ENCODE data around the gene LUM. TPM values are rescaled to one million over a fixed set of nuclear protein-coding genes. Genes with fewer than 3 reads are reported as not detected.

The LUM gene
- total RNA-seq, 1 experiment from 2014 or later: not detected

- no peak overlapping the region for H3K4me3 Mint-ChIP-seq (ENCODE audit: unreplicated experiment)
- no TSS peak for BruUV-seq (replicated peaks)
- no peak for DNase-seq (ENCODE audit: unreplicated experiment)
- ChIA-PET CTCF (interaction anchor here (0.6 kb wide), 1 partner anchor 1935 kb away, joined by 3 read pairs; no protein-coding TSS in a partner anchor), POLR2A (no interaction called here)
- TF ChIP-seq, protein P1, sequence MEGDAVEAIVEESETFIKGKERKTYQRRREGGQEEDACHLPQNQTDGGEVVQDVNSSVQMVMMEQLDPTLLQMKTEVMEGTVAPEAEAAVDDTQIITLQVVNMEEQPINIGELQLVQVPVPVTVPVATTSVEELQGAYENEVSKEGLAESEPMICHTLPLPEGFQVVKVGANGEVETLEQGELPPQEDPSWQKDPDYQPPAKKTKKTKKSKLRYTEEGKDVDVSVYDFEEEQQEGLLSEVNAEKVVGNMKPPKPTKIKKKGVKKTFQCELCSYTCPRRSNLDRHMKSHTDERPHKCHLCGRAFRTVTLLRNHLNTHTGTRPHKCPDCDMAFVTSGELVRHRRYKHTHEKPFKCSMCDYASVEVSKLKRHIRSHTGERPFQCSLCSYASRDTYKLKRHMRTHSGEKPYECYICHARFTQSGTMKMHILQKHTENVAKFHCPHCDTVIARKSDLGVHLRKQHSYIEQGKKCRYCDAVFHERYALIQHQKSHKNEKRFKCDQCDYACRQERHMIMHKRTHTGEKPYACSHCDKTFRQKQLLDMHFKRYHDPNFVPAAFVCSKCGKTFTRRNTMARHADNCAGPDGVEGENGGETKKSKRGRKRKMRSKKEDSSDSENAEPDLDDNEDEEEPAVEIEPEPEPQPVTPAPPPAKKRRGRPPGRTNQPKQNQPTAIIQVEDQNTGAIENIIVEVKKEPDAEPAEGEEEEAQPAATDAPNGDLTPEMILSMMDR (IDR thresholded peaks at IDR 0.05; ENCODE audit: unreplicated experiment): no peak
- peaks cover 28% of the 10 kb centered on the region for H3K27me3 Mint-ChIP-seq (ENCODE audit: insufficient read depth, unreplicated experiment)
- no peaks in the 10 kb centered on the region for H3K36me3 Mint-ChIP-seq (ENCODE audit: insufficient read depth, unreplicated experiment)
- peaks cover 5% of the 10 kb centered on the region for H3K4me1 Mint-ChIP-seq (ENCODE audit: insufficient read depth, unreplicated experiment)
- no peaks in the 10 kb centered on the region for H3K9me3 Mint-ChIP-seq (ENCODE audit: unreplicated experiment)
- H3K27ac Mint-ChIP-seq (ENCODE audit: low read depth, unreplicated experiment): no peak overlapping the region
- intact Hi-C loops (cut with micrococcal nuclease): no loop called here
Observed at GRCh38 chr12:91123236-91123916, 12.1 kb upstream of the LUM start.

- TF ChIP-seq, protein P1 (IDR thresholded peaks at IDR 0.05; ENCODE audit: unreplicated experiment): no peak
- intact Hi-C loops (cut with micrococcal nuclease): no loop called here
- DNase-seq (ENCODE audit: unreplicated experiment): no peak
- no peaks in the 10 kb centered on the region for H3K9me3 Mint-ChIP-seq (ENCODE audit: unreplicated experiment)
- H3K27ac Mint-ChIP-seq (ENCODE audit: low read depth, unreplicated experiment): no peak overlapping the region
- CTCF ChIA-PET: no interaction called here
- H3K4me1 Mint-ChIP-seq (ENCODE audit: insufficient read depth, unreplicated experiment): no peaks in the 10 kb centered on the region
- H3K36me3 Mint-ChIP-seq (ENCODE audit: insufficient read depth, unreplicated experiment): no peaks in the 10 kb centered on the region
- peaks cover 24% of the 10 kb centered on the region for H3K27me3 Mint-ChIP-seq (ENCODE audit: insufficient read depth, unreplicated experiment)
- no peak overlapping the region for H3K4me3 Mint-ChIP-seq (ENCODE audit: unreplicated experiment)
- POLR2A ChIA-PET: no interaction called here
- no TSS peak for BruUV-seq (replicated peaks)
Observed at GRCh38 chr12:91120781-91121180, 9.5 kb upstream of the LUM start.

- BruUV-seq (replicated peaks): no TSS peak
- intact Hi-C loops (cut with micrococcal nuclease): no loop called here
- TF ChIP-seq, protein P1 (IDR thresholded peaks at IDR 0.05; ENCODE audit: unreplicated experiment): no peak
- Mint-ChIP-seq H3K36me3 (ENCODE audit: insufficient read depth, unreplicated experiment) (no peaks in the 10 kb centered on the region), H3K4me3 (ENCODE audit: unreplicated experiment) (no peak overlapping the region), H3K9me3 (ENCODE audit: unreplicated experiment) (no peaks in the 10 kb centered on the region), H3K4me1 (ENCODE audit: insufficient read depth, unreplicated experiment) (no peaks in the 10 kb centered on the region), H3K27ac (ENCODE audit: low read depth, unreplicated experiment) (no peak overlapping the region), H3K27me3 (ENCODE audit: insufficient read depth, unreplicated experiment) (peaks cover 36% of the 10 kb centered on the region)
- ChIA-PET CTCF (interaction anchor here (0.5 to 2.1 kb wide), 2 partner anchors 10 to 141 kb away, joined by 3 to 9 read pairs; no protein-coding TSS in a partner anchor), POLR2A (interaction anchor here (0.6 to 1.4 kb wide), 4 partner anchors 10 to 18 kb away, joined by 3 to 5 read pairs (median 4); no protein-coding TSS in a partner anchor)
- DNase-seq (ENCODE audit: unreplicated experiment): no peak
Observed at GRCh38 chr12:91119089-91119488, 7.8 kb upstream of the LUM start.

DNA sequence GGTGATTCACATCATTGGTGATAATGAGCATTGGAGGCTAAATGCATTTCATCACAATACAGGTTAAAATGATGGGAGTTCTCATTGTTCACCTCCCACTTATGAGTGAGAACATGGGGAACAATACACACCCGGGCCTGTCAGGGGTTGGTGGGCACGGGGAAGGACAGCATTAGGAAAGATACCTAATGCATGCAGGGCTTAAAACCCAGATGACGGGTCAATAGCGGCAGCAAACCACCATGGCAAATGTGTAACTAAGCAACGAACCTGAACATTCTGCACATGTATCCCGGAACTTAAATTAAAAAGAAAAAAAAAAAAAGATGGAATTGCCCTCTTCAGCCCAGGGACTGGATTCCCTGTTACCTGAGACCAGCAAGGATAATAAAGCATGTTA, 2.3 kb upstream of the LUM start:
- Mint-ChIP-seq H3K4me3 (ENCODE audit: unreplicated experiment) (no peak overlapping the region), H3K27me3 (ENCODE audit: insufficient read depth, unreplicated experiment) (peaks cover 62% of the 10 kb centered on the region), H3K27ac (ENCODE audit: low read depth, unreplicated experiment) (no peak overlapping the region), H3K9me3 (ENCODE audit: unreplicated experiment) (no peaks in the 10 kb centered on the region), H3K36me3 (ENCODE audit: insufficient read depth, unreplicated experiment) (no peaks in the 10 kb centered on the region), H3K4me1 (ENCODE audit: insufficient read depth, unreplicated experiment) (no peaks in the 10 kb centered on the region)
- intact Hi-C loops (cut with micrococcal nuclease): no loop called here
- no peak for DNase-seq (ENCODE audit: unreplicated experiment)
- ChIA-PET CTCF (interaction anchor here (1.4 kb wide), 1 partner anchor 135 kb away, joined by 4 read pairs; no protein-coding TSS in a partner anchor), POLR2A (no interaction called here)
- TF ChIP-seq, protein P1 (IDR thresholded peaks at IDR 0.05; ENCODE audit: unreplicated experiment): no peak
- BruUV-seq (replicated peaks): no TSS peak
